Uterus (tissue), 4 donors: ENCODE measurements around the gene HSDL2. TPM values are rescaled to one million over a fixed set of nuclear protein-coding genes. Genes with fewer than 3 reads are reported as not detected.
A peak's percentile ranks its signal among the peaks of the same experiment; 100 is the strongest.

Source experiments
- DNase-seq, 2 donors: peaks; one replicate each; pipeline ENCODE4 v3.0.0-alpha.2; 2019 to 2020
- H3K27ac ChIP-seq, 2 donors: fragments of 200-600 bp; sonication (generic); 1 replicate in 1 of 2; 2 replicates in 1 of 2; pipeline ENCODE4 v1.5.1; 2016 to 2018
- H3K27me3 ChIP-seq, 2 donors: fragments of 200-600 bp; sonication (generic); one replicate each; pipeline ENCODE4 v1.5.1; 2018 to 2019; ENCODE audit warnings: control low read depth in 1 of 2
- H3K36me3 ChIP-seq, 2 donors: fragments of 200-600 bp; sonication (generic); one replicate each; pipeline ENCODE4 v1.5.1; 2019; ENCODE audit warnings: control low read depth in 1 of 2
- H3K4me1 ChIP-seq, 2 donors: fragments of 200-600 bp; sonication (generic); one replicate each; pipeline ENCODE4 v1.5.1; 2018 to 2019; ENCODE audit warnings: control low read depth in 1 of 2
- H3K4me3 ChIP-seq, 2 donors: fragments of 200-600 bp; sonication (generic); 1 replicate in 1 of 2; 2 replicates in 1 of 2; pipeline ENCODE4 v1.5.1; 2018 to 2019; ENCODE audit warnings: mild to moderate bottlenecking in 1 of 2
- H3K9me3 ChIP-seq, 2 donors: fragments of 200-600 bp; sonication (generic); one replicate each; pipeline ENCODE4 v1.5.1; 2019; ENCODE audit warnings: control low read depth in 1 of 2
- POLR2A ChIP-seq, 2 donors: fragments of 450-650 bp; IDR thresholded peaks; one replicate each; pipeline ENCODE4 v1.6.1; 2016; ENCODE audit warnings: antibody characterized with exemption in 2 of 2, mild to moderate bottlenecking in 1 of 2, moderate library complexity in 1 of 2
- intact Hi-C: fragments of 100-400 bp; cut with DNase I; formaldehyde crosslinking; loops from one replicate; pipeline ENCODE4 v1.15.1; 2023; ENCODE audit warnings: low total_unique reads
- total RNA-seq, 4 donors: library from RNA; depleted of rRNA in 3 of 4; stranded (reverse); fragments of >200 nt in 3 of 4; gene quantifications; one replicate each; pipeline versions ENCODE4 v1.1.0 to v1.2.4, GENCODE V29; 2014 to 2023
- TF ChIP-seq, protein P1 (sequence below), 4 experiments: fragments of 200-600 bp in 2 of 4; fragments of 450-650 bp in 2 of 4; sonication (generic) in 2 of 4; IDR thresholded peaks; one replicate each; pipeline ENCODE4 v1.5.1; 2016 to 2019; ENCODE audit warnings: antibody characterized with exemption in 4 of 4, mild to moderate bottlenecking in 2 of 4, moderate library complexity in 1 of 4
- donor health status: DM: yes; HTN: yes; CAD: no.

Gene HSDL2
- 10 to 100 TPM; 12.6 to 55.1 (median 39.1) TPM for total RNA-seq

DNA sequence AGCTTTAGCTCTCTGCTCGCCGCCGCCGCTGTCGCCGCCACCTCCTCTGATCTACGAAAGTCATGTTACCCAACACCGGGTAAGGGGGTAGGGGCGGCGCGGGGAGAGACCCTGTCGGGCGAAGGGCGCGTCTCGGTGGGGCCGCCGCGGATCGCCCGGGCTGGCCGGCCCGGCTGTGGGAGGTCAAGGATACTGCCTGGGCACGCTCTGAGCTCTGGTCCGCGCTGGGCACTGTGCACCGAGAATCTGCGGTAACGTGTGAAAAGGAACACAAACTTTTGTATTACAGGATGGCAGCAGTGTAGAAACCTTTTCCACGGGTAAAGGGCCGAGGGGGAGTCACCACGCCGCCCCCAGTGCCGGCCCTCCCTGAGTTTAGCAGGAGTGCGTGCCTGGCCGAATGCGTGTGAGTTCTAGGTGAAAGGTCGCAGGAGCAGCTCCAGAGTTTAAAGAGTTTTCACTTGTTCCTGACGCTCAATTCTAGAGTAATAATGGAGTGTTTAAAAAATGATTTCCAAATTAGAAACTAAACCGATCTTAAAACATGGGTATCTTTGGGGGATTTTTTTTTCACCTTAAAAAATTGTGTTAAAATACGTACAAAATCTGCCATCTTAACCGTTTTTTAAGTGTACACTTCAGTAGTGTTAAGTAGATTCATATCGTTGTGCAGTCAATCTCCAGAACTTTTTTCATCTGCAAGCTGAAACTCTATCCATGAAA lies at the start of gene HSDL2:
HSDL2 (plus strand) TSS at position 7 of the 723 bp plus-strand sequence; CDS start at position 63, 56 bp downstream.
- H3K4me1 ChIP-seq, result peaks cover 4 to 10% of the 10 kb centered on the region in 2 donors
- H3K4me3 ChIP-seq, result peak within 1 kb of the TSS; percentile 57 to 94
- peak in 1 of 2 donors; percentile 58 for DNase-seq
- H3K27ac ChIP-seq, result peak within 1 kb of the TSS; percentile 95 to 98
- intact Hi-C loops, result no loop called here
- no peaks in the 10 kb centered on the region for H3K36me3 ChIP-seq
- no peaks in the 10 kb centered on the region for H3K27me3 ChIP-seq
- no peak for TF ChIP-seq POLR2A (IDR thresholded peaks at IDR 0.05)
- TF ChIP-seq, protein P1, sequence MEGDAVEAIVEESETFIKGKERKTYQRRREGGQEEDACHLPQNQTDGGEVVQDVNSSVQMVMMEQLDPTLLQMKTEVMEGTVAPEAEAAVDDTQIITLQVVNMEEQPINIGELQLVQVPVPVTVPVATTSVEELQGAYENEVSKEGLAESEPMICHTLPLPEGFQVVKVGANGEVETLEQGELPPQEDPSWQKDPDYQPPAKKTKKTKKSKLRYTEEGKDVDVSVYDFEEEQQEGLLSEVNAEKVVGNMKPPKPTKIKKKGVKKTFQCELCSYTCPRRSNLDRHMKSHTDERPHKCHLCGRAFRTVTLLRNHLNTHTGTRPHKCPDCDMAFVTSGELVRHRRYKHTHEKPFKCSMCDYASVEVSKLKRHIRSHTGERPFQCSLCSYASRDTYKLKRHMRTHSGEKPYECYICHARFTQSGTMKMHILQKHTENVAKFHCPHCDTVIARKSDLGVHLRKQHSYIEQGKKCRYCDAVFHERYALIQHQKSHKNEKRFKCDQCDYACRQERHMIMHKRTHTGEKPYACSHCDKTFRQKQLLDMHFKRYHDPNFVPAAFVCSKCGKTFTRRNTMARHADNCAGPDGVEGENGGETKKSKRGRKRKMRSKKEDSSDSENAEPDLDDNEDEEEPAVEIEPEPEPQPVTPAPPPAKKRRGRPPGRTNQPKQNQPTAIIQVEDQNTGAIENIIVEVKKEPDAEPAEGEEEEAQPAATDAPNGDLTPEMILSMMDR (IDR thresholded peaks at IDR 0.05), result no peak
- H3K9me3 ChIP-seq, result no peaks in the 10 kb centered on the region

DNA sequence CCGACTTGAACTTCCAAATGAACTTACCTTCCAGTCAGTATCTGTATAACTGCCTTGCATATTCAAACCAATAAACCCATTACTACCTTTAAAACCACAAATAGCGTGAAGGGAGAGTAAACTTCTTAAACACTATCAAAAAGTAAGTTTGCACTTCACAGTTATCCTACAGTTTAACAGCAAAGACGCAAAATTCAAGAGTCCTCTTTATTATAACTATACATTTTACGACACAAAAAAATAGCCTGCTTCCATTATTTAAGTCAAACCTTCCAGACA lies 48.3 kb upstream of the HSDL2 start:
- H3K27me3 ChIP-seq, result no peaks in the 10 kb centered on the region
- no peaks in the 10 kb centered on the region for H3K9me3 ChIP-seq
- H3K36me3 ChIP-seq, result no peaks in the 10 kb centered on the region
- H3K4me1 ChIP-seq, result peaks cover 0 to 3% of the 10 kb centered on the region in 2 donors
- no peak for DNase-seq
- no peak overlapping the region for H3K4me3 ChIP-seq
- TF ChIP-seq, protein P1 (IDR thresholded peaks at IDR 0.05), result no peak
- TF ChIP-seq POLR2A (IDR thresholded peaks at IDR 0.05), result no peak
- peak overlapping the region in 1 of 2 donors; percentile 29 for H3K27ac ChIP-seq
- intact Hi-C loops, result no loop called here

DNA sequence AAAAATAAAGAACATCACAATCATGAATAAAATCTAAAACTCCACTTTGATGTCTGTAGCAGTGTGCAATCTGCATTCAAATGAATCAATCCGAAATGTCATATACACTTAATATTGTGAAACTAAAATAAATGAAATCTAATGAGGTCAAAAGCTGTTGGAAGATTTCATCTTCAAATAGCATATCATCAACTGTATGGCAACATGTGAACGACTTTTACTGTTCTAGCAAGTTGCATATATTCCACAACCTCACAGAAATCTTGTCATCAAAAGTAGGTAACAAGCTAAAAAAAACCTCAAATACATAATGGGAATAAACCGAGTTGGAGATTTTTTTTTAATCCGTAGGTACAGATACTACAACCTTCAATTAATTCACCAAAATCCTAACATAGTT lies 47.7 kb upstream of the HSDL2 start:
- Histone ChIP-seq H3K4me3 (peak overlapping the region; percentile 63 to 89), H3K27me3 (no peaks in the 10 kb centered on the region), H3K36me3 (no peaks in the 10 kb centered on the region), H3K9me3 (no peaks in the 10 kb centered on the region), H3K27ac (peak overlapping the region; percentile 98 to 99), H3K4me1 (peaks cover 0 to 3% of the 10 kb centered on the region in 2 donors)
- intact Hi-C loops, result no loop called here
- TF ChIP-seq, protein P1 (IDR thresholded peaks at IDR 0.05), result no peak
- TF ChIP-seq POLR2A (IDR thresholded peaks at IDR 0.05), result no peak
- DNase-seq, result no peak

DNA sequence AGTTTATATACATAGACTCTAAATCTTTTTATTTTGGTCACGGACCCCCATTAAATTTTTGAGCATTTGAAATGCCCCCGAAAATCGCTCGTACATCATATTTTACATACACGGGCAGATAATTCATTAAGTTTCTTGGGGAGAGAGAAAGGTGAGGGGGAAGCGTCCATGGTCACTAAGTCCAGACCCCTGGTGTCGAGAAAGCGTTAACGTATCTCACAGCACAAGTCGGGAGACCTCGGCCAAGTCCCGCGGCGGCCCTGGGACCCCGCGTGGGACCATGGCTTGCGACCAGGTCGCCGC lies 47.3 kb upstream of the HSDL2 start:
- intact Hi-C loops, result no loop called here
- Histone ChIP-seq H3K27ac (peak overlapping the region; percentile 98 to 99), H3K4me3 (peak overlapping the region; percentile 63 to 89), H3K4me1 (peaks cover 0 to 3% of the 10 kb centered on the region in 2 donors), H3K9me3 (no peaks in the 10 kb centered on the region), H3K27me3 (no peaks in the 10 kb centered on the region), H3K36me3 (no peaks in the 10 kb centered on the region)
- TF ChIP-seq POLR2A (IDR thresholded peaks at IDR 0.05), result no peak
- DNase-seq, result no peak

DNA sequence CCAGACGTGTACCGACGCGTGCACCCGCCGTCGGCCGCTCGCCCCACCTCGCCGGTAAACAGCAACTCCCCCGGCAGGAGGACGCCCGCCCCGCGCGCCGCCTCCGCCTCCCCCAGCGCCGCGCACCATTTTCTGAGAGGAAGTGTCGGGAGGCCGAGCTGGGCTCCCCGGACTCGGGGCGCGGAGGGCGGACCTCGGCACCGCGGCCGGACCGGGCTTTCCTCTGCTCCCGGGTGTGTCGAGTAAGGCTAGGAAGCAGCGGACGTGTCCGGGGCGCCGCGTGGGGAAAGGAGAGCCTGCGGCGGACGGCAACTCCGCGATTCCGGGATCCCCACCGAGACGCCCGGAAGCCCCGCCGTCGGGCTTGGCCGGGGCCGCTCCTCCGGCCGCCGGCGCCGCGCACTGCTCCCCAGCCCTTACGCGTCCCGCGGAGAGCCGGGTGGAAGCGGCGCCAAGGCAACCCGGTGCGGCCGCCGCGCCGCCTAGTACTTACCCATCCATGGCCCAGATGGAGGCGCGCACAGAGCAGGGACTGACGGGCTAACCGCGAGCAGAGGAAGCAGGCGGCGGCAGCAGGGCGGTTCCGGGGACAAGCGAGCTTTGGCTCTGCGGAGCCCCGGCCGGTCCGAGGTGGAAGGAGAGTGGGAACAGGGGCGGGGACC lies 46.8 kb upstream of the HSDL2 start, which contains the start of gene PTBP3:
PTBP3 (minus strand) TSS at position 643 of the 662 bp plus-strand sequence. CDS start 35,754 bp downstream, outside the sequence.
- no peaks in the 10 kb centered on the region for H3K27me3 ChIP-seq
- DNase-seq, result peak; percentile 69 to 75
- intact Hi-C loops, result no loop called here

More for the DNA sequence above, 46.8 kb upstream of the HSDL2 start, which contains the start of gene PTBP3:
- TF ChIP-seq POLR2A (IDR thresholded peaks at IDR 0.05), result peak; percentile 62 to 84
- TF ChIP-seq, protein P1 (IDR thresholded peaks at IDR 0.05), result no peak
- Histone ChIP-seq H3K36me3 (no peaks in the 10 kb centered on the region), H3K4me1 (peaks cover 0 to 3% of the 10 kb centered on the region in 2 donors), H3K27ac (peak within 1 kb of the TSS; percentile 98 to 99), H3K4me3 (peak within 1 kb of the TSS; percentile 63 to 89), H3K9me3 (no peaks in the 10 kb centered on the region)
